HFFc6 (cell line): ENCODE data around the gene ANKS6. TPM values are rescaled to one million over a fixed set of nuclear protein-coding genes. Genes with fewer than 3 reads are reported as not detected.

Experiments used
- DNase-seq: peaks from one replicate; pipeline ENCODE4 v3.0.0-alpha.2; 2018
- H3K27ac Mint-ChIP-seq: 2 replicates; pipeline ENCODE4 v1.8.0; 2020; ENCODE audit warnings: mild to moderate bottlenecking, mixed read lengths
- H3K27me3 Mint-ChIP-seq: 2 replicates; pipeline ENCODE4 v1.8.0; 2021; ENCODE audit warnings: mild to moderate bottlenecking, moderate library complexity, mixed read lengths; ENCODE audit not compliant: insufficient read depth
- H3K36me3 Mint-ChIP-seq: 2 replicates; pipeline ENCODE4 v1.8.0; 2021; ENCODE audit warnings: low read depth, mixed read lengths
- H3K4me1 Mint-ChIP-seq: 2 replicates; pipeline ENCODE4 v1.8.0; 2020; ENCODE audit warnings: low read depth, mixed read lengths
- H3K4me3 Mint-ChIP-seq: 2 replicates; pipeline ENCODE4 v1.8.0; 2020; ENCODE audit warnings: mild to moderate bottlenecking, moderate library complexity, mixed read lengths
- H3K9me3 Mint-ChIP-seq: 2 replicates; pipeline ENCODE4 v1.8.0; 2020; ENCODE audit warnings: mild to moderate bottlenecking, mixed read lengths
- CTCF ChIP-seq: fragments of 200-600 bp; sonication (generic); IDR thresholded peaks from 2 replicates; pipeline ENCODE4 v1.5.0; 2021; ENCODE audit warnings: antibody characterized with exemption, mild to moderate bottlenecking
- total RNA-seq, 6 experiments: library from RNA; stranded (reverse); fragmentation: NEBNext Ultra II Directional; extraction: Animal tissue kit (Norgen Biotek cat#: 25700); gene quantifications; 2 replicates in 1 of 6; 3 replicates in 5 of 6; pipeline ENCODE4 v1.2.3, GENCODE V29; 2021

The ANKS6 gene
- total RNA-seq, 6 experiments from 2014 or later = 12.7 to 16.6 (median 14.8) TPM

- DNase-seq = no peak
- no peak for TF ChIP-seq CTCF
- Mint-ChIP-seq H3K9me3 (no peaks in the 10 kb centered on the region), H3K4me1 (peaks cover 33% of the 10 kb centered on the region), H3K27me3 (no peaks in the 10 kb centered on the region), H3K4me3 (no peak overlapping the region), H3K27ac (peak overlapping the region; percentile 63; the same call in 1 of the 2 replicates), H3K36me3 (peaks cover 7% of the 10 kb centered on the region; the same call in 1 of the 2 replicates)
Measured at GRCh38 chr9:98790134-98790841, 6.1 kb downstream of the ANKS6 start.

- DNase-seq = no peak
- H3K4me3 Mint-ChIP-seq = no peak overlapping the region
- peaks cover 26% of the 10 kb centered on the region for H3K4me1 Mint-ChIP-seq
- no peaks in the 10 kb centered on the region for H3K9me3 Mint-ChIP-seq
- peaks cover 7% of the 10 kb centered on the region; the same call in 1 of the 2 replicates for H3K36me3 Mint-ChIP-seq
- TF ChIP-seq CTCF = no peak
- H3K27me3 Mint-ChIP-seq = no peaks in the 10 kb centered on the region
- H3K27ac Mint-ChIP-seq = no peak overlapping the region
Measured at GRCh38 chr9:98789483-98790133, 6.7 kb downstream of the ANKS6 start.

- Mint-ChIP-seq H3K4me1 (peaks cover 20% of the 10 kb centered on the region), H3K27ac (no peak overlapping the region), H3K36me3 (peaks cover 17% of the 10 kb centered on the region), H3K9me3 (no peaks in the 10 kb centered on the region), H3K4me3 (no peak overlapping the region), H3K27me3 (no peaks in the 10 kb centered on the region; the same call in 1 of the 2 replicates)
- TF ChIP-seq CTCF = no peak
- DNase-seq = no peak
Measured at GRCh38 chr9:98787766-98788335, 8.5 kb downstream of the ANKS6 start.

- no peak for TF ChIP-seq CTCF
- Mint-ChIP-seq H3K4me1 (peaks cover 14% of the 10 kb centered on the region), H3K4me3 (no peak overlapping the region), H3K9me3 (no peaks in the 10 kb centered on the region), H3K27me3 (no peaks in the 10 kb centered on the region; the same call in 1 of the 2 replicates), H3K27ac (no peak overlapping the region), H3K36me3 (peaks cover 26% of the 10 kb centered on the region)
- no peak for DNase-seq
Measured at GRCh38 chr9:98786750-98787510, 9.4 kb downstream of the ANKS6 start.
